A673 (cell line): ENCODE data around the gene GOLGA6L6. TPM values are rescaled to one million over a fixed set of nuclear protein-coding genes. Genes with fewer than 3 reads are reported as not detected.
"Not testable (repeated sequence)": the region's sequence is repeated elsewhere in the genome, so short reads cannot be mapped to it uniquely, and the experiment has no call there.

Experiments
- Bru-seq: library from RNA; stranded (reverse); fragments of 400-500 nt; gene quantifications from one replicate; lab custom pipeline; 2021; lab: Mats Ljungman, UMichigan
- BruChase-seq, 2 experiments: library from RNA; stranded (reverse); fragments of 400-500 nt; gene quantifications; one replicate each; lab custom pipeline; 2021; lab: Mats Ljungman, UMichigan
- BruUV-seq: library from RNA; stranded (reverse); fragments of 400-500 nt; replicated peaks from 2 replicates; lab custom pipeline; 2021; lab: Mats Ljungman, UMichigan
- CTCF ChIA-PET: fragments of 300-600 bp; sonication (Branson Sonifier 250); formaldehyde crosslinking; loops from one replicate; lab custom pipeline; 2022; ENCODE audit warnings: antibody characterized with exemption; lab: Charles Lee
- POLR2A ChIA-PET: fragments of 300-600 bp; sonication (Branson Sonifier 250); formaldehyde crosslinking; loops from one replicate; lab custom pipeline; 2022; ENCODE audit warnings: antibody characterized with exemption; ENCODE audit not compliant: low non-redundant PET; lab: Charles Lee
- DNase-seq: peaks from one replicate; pipeline ENCODE4 v3.0.0-alpha.2; 2015; ENCODE audit warnings: low spot score
- H3K27ac ChIP-seq: fragments of 200-600 bp; sonication (generic); 2 replicates; pipeline ENCODE4 v1.5.1; 2016; ENCODE audit warnings: mixed run types, low read depth, mild to moderate bottlenecking, mixed read lengths, antibody characterized with exemption, low read length; ENCODE audit not compliant: poor library complexity, severe bottlenecking
- H3K27me3 ChIP-seq: fragments of 200-600 bp; sonication (generic); replicated peaks from 2 replicates; pipeline ENCODE4 v1.6.1; 2017; ENCODE audit warnings: mixed run types, low read depth, mild to moderate bottlenecking, mixed read lengths, antibody characterized with exemption, low read length; ENCODE audit not compliant: insufficient read depth, poor library complexity
- H3K36me3 ChIP-seq: fragments of 200-600 bp; sonication (generic); 2 replicates; pipeline ENCODE4 v1.6.1; 2016; ENCODE audit warnings: mixed run types, mild to moderate bottlenecking, mixed read lengths, antibody characterized with exemption, low read length; ENCODE audit not compliant: insufficient read depth, poor library complexity, severe bottlenecking
- H3K4me1 ChIP-seq: fragments of 200-600 bp; sonication (generic); 2 replicates; pipeline ENCODE4 v1.6.1; 2017; ENCODE audit warnings: mixed run types, mild to moderate bottlenecking, mixed read lengths, antibody characterized with exemption, low read length; ENCODE audit not compliant: insufficient read depth, poor library complexity, severe bottlenecking
- H3K4me3 ChIP-seq: fragments of 200-600 bp; sonication (generic); 2 replicates; pipeline ENCODE4 v1.5.1; 2016; ENCODE audit warnings: low read depth, mixed run types, mild to moderate bottlenecking, mixed read lengths, low read length; ENCODE audit not compliant: poor library complexity, severe bottlenecking
- H3K9me3 ChIP-seq: fragments of 200-600 bp; sonication (generic); 2 replicates; pipeline ENCODE4 v1.6.1; 2016; ENCODE audit warnings: mixed run types, low read depth, mild to moderate bottlenecking, mixed read lengths, antibody characterized with exemption, low read length; ENCODE audit not compliant: poor library complexity, severe bottlenecking
- intact Hi-C: fragments of 100-400 bp; cut with micrococcal nuclease; formaldehyde crosslinking; loops from one replicate; pipeline ENCODE4 v1.10.0; 2022; ENCODE audit not compliant: unreplicated experiment
- long read RNA-seq: library from polyadenylated mRNA; stranded (forward); transcript quantifications from one replicate; pipeline ENCODE4 v2.0.0, GENCODE V29; 2022
- total RNA-seq: library from RNA; stranded (reverse); gene quantifications from 2 replicates; pipeline ENCODE4 v1.2.3, GENCODE V29; 2021

GOLGA6L6 gene, protein sequence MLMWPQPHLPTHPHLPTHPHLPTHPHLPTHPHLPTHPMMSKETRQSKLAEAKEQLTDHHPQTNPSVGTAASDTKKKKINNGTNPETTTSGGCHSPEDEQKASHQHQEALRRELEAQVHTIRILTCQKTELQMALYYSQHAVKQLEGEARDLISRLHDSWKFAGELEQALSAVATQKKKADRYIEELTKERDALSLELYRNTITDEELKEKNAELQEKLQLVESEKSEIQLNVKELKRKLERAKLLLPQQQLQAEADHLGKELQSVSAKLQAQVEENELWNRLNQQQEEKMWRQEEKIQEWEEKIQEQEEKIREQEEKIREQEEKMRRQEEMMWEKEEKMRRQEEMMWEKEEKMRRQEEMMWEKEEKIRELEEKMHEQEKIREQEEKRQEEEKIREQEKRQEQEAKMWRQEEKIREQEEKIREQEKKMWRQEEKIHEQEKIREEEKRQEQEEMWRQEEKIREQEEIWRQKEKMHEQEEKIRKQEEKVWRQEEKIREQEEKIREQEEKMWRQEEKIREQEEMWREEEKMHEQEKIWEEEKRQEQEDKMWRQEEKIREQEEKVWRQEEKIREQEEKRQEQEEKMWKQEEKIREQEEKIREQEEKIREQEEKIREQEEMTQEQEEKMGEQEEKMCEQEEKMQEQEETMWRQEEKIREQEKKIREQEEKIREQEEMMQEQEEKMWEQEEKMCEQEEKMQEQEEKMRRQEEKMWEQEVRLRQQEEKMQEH
- total RNA-seq (not detected in 2 replicates), Bru-seq, nascent RNA (not detected), BruChase-seq, experiment 1, labeled RNA remaining after a 2-hour chase (not detected), BruChase-seq, experiment 2, labeled RNA remaining after a 6-hour chase (not detected)
- long read RNA-seq: 0 reads

- POLR2A ChIA-PET: not testable (repeated sequence)
These were observed at the start of gene GOLGA6L6 for GRCh38 chr15:20541700-20542099. GOLGA6L6 (minus strand) TSS chr15:20541800; CDS start chr15:20541709, 91 bp downstream.

GRCh38 chr15:20590069-20590468, 48.5 kb upstream of the GOLGA6L6 start:
- DNase-seq, H3K27me3 ChIP-seq, H3K4me1 ChIP-seq, POLR2A ChIA-PET, intact Hi-C loops, BruUV-seq, H3K4me3 ChIP-seq, CTCF ChIA-PET, H3K9me3 ChIP-seq, H3K36me3 ChIP-seq, H3K27ac ChIP-seq: not testable (repeated sequence)

More at GRCh38 chr15:20541700-20542099, at the start of gene GOLGA6L6:
- H3K27ac ChIP-seq, H3K4me1 ChIP-seq, BruUV-seq, H3K36me3 ChIP-seq, intact Hi-C loops, H3K4me3 ChIP-seq, DNase-seq, CTCF ChIA-PET, H3K9me3 ChIP-seq, H3K27me3 ChIP-seq: not testable (repeated sequence)

- H3K27ac ChIP-seq, H3K27me3 ChIP-seq, H3K9me3 ChIP-seq, CTCF ChIA-PET, BruUV-seq, H3K36me3 ChIP-seq, DNase-seq, H3K4me1 ChIP-seq, POLR2A ChIA-PET, H3K4me3 ChIP-seq, intact Hi-C loops: not testable (repeated sequence)
These were observed 45.2 kb upstream of the GOLGA6L6 start for GRCh38 chr15:20586821-20587220.

- intact Hi-C loops, H3K27me3 ChIP-seq, H3K9me3 ChIP-seq, DNase-seq, CTCF ChIA-PET, BruUV-seq, H3K4me1 ChIP-seq, POLR2A ChIA-PET, H3K4me3 ChIP-seq, H3K36me3 ChIP-seq, H3K27ac ChIP-seq: not testable (repeated sequence)
These were observed 41.1 kb upstream of the GOLGA6L6 start for GRCh38 chr15:20582726-20583115.

- H3K27ac ChIP-seq, DNase-seq, H3K4me1 ChIP-seq, BruUV-seq, POLR2A ChIA-PET, CTCF ChIA-PET, H3K36me3 ChIP-seq, H3K4me3 ChIP-seq, H3K27me3 ChIP-seq, intact Hi-C loops, H3K9me3 ChIP-seq: not testable (repeated sequence)
These were observed 40.6 kb upstream of the GOLGA6L6 start for GRCh38 chr15:20582109-20582725.

GRCh38 chr15:20581261-20582108, 39.9 kb upstream of the GOLGA6L6 start:
- BruUV-seq, H3K9me3 ChIP-seq, H3K27me3 ChIP-seq, DNase-seq, CTCF ChIA-PET, intact Hi-C loops, H3K4me3 ChIP-seq, H3K27ac ChIP-seq, POLR2A ChIA-PET, H3K4me1 ChIP-seq, H3K36me3 ChIP-seq: not testable (repeated sequence)
